ENCODE data around the gene IGSF9.
A peak's percentile ranks its signal among the peaks of the same experiment; 100 is the strongest.

The IGSF9 gene

GRCh38 chr1:159925719-159926078, 19.7 kb downstream of the IGSF9 start:
- DNase-seq (ENCODE audit: low read depth), result no peak
- no peak for TF ChIP-seq CTCF (IDR thresholded peaks at IDR 0.05; ENCODE audit: low read length, missing control alignments)
- H3K4me3 ChIP-seq (replicated peaks; ENCODE audit: low read depth, low read length), result peak overlapping the region; percentile 100

- no peak for TF ChIP-seq CTCF (IDR thresholded peaks at IDR 0.05; ENCODE audit: low read length, missing control alignments)
- DNase-seq (ENCODE audit: low read depth), result peak; percentile 92
- H3K4me3 ChIP-seq (replicated peaks; ENCODE audit: low read depth, low read length), result peak within 1 kb of the TSS; percentile 100
Measured at GRCh38 chr1:159924791-159925718, 20.4 kb downstream of the IGSF9 start, which contains the start of gene TAGLN2. Gene TAGLN2 (minus strand): TSS chr1:159925507. CDS start chr1:159920509, 4,998 bp downstream.

GRCh38 chr1:159924025-159924790, 21.2 kb downstream of the IGSF9 start:
- TF ChIP-seq CTCF (IDR thresholded peaks at IDR 0.05; ENCODE audit: low read length, missing control alignments), result no peak
- peak; percentile 90 for DNase-seq (ENCODE audit: low read depth)

GRCh38 chr1:159923203-159924024, 22.0 kb downstream of the IGSF9 start:
- peak; percentile 93 for DNase-seq (ENCODE audit: low read depth)
- no peak for TF ChIP-seq CTCF (IDR thresholded peaks at IDR 0.05; ENCODE audit: low read length, missing control alignments)
- H3K4me3 ChIP-seq (replicated peaks; ENCODE audit: low read depth, low read length), result peak overlapping the region; percentile 100

More at GRCh38 chr1:159924025-159924790, 21.2 kb downstream of the IGSF9 start:
- H3K4me3 ChIP-seq (replicated peaks; ENCODE audit: low read depth, low read length), result peak overlapping the region; percentile 100

- H3K4me3 ChIP-seq (replicated peaks; ENCODE audit: low read depth, low read length), result peak overlapping the region; percentile 100
- DNase-seq (ENCODE audit: low read depth), result peak; percentile 57
- TF ChIP-seq CTCF (IDR thresholded peaks at IDR 0.05; ENCODE audit: low read length, missing control alignments), result no peak
Measured at GRCh38 chr1:159922511-159923202, 22.8 kb downstream of the IGSF9 start.
